Measurements from ENCODE around the gene ABCA2. TPM values are rescaled to one million over a fixed set of nuclear protein-coding genes. Genes with fewer than 3 reads are reported as not detected.

ABCA2 gene
- polyA plus RNA-seq, 1 of the 3 experiments (the other 2 are of a cell fraction) = 34.7 TPM

DNA sequence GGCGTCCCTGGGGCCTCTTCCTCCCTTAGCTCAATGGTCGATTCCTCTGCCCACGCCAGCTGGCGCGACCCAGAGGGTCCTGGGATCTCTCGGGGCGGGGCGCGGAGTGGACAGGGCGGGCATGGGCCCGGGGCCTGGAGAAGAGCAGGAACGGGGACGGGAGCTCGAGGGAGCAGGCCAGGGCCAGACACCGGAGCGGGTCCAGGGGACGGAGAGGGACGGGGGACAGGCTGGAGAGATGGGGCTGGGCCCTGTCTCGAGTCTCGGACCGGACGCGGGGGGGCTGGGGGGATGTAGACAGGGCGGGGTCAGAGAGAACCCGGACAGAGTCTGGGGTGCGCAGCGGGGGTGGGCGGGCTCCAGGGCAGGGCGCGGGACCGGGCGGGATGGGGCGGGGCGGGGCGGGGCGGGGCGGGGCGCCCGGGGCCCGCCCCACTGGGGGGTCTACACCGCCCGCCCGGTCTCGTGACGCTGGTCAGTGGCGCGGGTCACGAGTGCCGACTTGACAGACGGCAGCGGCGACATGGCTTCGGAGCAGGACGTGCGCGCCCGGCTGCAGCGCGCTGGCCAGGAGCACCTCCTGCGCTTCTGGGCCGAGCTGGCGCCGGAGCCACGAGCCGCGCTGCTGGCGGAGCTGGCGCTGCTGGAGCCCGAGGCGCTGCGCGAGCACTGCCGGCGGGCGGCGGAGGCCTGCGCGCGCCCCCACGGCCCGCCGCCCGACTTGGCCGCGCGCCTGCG, 49.1 kb upstream of the ABCA2 start, which contains the start of gene UAP1L1 (continued):
- TF ChIP-seq, protein P1, sequence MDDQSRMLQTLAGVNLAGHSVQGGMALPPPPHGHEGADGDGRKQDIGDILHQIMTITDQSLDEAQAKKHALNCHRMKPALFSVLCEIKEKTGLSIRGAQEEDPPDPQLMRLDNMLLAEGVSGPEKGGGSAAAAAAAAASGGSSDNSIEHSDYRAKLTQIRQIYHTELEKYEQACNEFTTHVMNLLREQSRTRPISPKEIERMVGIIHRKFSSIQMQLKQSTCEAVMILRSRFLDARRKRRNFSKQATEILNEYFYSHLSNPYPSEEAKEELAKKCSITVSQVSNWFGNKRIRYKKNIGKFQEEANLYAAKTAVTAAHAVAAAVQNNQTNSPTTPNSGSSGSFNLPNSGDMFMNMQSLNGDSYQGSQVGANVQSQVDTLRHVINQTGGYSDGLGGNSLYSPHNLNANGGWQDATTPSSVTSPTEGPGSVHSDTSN (IDR thresholded peaks at IDR 0.05) = no peak

DNA sequence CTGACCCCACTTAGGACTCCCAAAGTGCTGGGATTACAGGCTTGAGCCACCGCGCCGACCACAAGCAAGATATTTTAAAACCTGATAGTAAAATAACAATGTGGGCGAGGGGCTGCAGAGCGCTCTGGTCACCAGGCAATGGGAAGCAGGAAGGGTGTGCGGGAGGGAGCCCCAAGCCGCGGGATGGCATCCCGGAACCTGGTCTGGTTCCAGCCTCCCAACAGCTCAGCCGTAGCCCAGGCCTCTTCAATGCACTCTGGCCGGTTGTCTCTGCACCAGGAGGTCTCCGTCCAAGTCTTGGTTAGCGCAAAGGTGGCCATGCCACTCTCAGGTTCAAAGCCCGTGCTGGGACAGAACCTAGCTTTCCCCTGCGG, 48.6 kb upstream of the ABCA2 start:
- Histone ChIP-seq H3K9me3 (no peaks in the 10 kb centered on the region), H3K9me2 (no peaks in the 10 kb centered on the region), H3F3A (replicated peaks; ENCODE audit: insufficient read depth) (peaks cover 7% of the 10 kb centered on the region), H3K27me3 (ENCODE audit: insufficient read depth) (no peaks in the 10 kb centered on the region), H3K79me2 (ENCODE audit: insufficient read depth) (no peaks in the 10 kb centered on the region), H4K20me1 (ENCODE audit: insufficient read depth) (no peaks in the 10 kb centered on the region), H3K36me3 (replicated peaks in 1 of 2; ENCODE audit: control insufficient read depth in 1 of 2, insufficient read depth in 2 of 2, low read length in 1 of 2) (peaks cover 3 to 5% of the 10 kb centered on the region in 2 experiments), H3K4me2 (peak overlapping the region; percentile 54; the same call in 1 of the 2 replicates), H2AFZ (ENCODE audit: low read depth) (peak overlapping the region; percentile 72; the same call in 1 of the 2 replicates), H3K27ac (ENCODE audit: low read depth in 2 of 2, low read length in 1 of 2) (no peak overlapping the region), H3K4me3 (ENCODE audit: low read depth in 2 of 2, low read length in 1 of 2) (peak overlapping the region in 1 of 2 experiments; percentile 27; a peak in 2 of 4 replicates), H3K4me1 (ENCODE audit: control insufficient read depth in 1 of 2, insufficient read depth in 2 of 2, low read depth in 1 of 2, low read length in 1 of 2) (peaks cover 0 to 14% of the 10 kb centered on the region in 2 experiments; a peak in 1 of 4 replicates), H3K9ac (no peak overlapping the region)
- TF ChIP-seq, protein P2, sequence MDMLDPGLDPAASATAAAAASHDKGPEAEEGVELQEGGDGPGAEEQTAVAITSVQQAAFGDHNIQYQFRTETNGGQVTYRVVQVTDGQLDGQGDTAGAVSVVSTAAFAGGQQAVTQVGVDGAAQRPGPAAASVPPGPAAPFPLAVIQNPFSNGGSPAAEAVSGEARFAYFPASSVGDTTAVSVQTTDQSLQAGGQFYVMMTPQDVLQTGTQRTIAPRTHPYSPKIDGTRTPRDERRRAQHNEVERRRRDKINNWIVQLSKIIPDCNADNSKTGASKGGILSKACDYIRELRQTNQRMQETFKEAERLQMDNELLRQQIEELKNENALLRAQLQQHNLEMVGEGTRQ (IDR thresholded peaks at IDR 0.05; ENCODE audit: borderline replicate concordance, low read depth, low read length) = no peak
- TF ChIP-seq, protein P3, sequence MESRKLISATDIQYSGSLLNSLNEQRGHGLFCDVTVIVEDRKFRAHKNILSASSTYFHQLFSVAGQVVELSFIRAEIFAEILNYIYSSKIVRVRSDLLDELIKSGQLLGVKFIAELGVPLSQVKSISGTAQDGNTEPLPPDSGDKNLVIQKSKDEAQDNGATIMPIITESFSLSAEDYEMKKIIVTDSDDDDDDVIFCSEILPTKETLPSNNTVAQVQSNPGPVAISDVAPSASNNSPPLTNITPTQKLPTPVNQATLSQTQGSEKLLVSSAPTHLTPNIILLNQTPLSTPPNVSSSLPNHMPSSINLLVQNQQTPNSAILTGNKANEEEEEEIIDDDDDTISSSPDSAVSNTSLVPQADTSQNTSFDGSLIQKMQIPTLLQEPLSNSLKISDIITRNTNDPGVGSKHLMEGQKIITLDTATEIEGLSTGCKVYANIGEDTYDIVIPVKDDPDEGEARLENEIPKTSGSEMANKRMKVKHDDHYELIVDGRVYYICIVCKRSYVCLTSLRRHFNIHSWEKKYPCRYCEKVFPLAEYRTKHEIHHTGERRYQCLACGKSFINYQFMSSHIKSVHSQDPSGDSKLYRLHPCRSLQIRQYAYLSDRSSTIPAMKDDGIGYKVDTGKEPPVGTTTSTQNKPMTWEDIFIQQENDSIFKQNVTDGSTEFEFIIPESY (IDR thresholded peaks at IDR 0.05; ENCODE audit: borderline replicate concordance, low read depth) = no peak
- no peak for TF ChIP-seq EZH2phosphoT487 (IDR thresholded peaks at IDR 0.05; ENCODE audit: borderline replicate concordance, low read depth)
- no peak for TF ChIP-seq SIN3A (IDR thresholded peaks at IDR 0.05; ENCODE audit: borderline replicate concordance, low read depth, low read length)
- no peak for TF ChIP-seq RXRA (IDR thresholded peaks at IDR 0.05; ENCODE audit: borderline replicate concordance, low read depth)
- TF ChIP-seq GABPA (IDR thresholded peaks at IDR 0.05; ENCODE audit: low read depth) = no peak
- no peak for TF ChIP-seq POLR2AphosphoS5 (IDR thresholded peaks at IDR 0.05; ENCODE audit: low read depth, low read length)
- TF ChIP-seq, protein P4, sequence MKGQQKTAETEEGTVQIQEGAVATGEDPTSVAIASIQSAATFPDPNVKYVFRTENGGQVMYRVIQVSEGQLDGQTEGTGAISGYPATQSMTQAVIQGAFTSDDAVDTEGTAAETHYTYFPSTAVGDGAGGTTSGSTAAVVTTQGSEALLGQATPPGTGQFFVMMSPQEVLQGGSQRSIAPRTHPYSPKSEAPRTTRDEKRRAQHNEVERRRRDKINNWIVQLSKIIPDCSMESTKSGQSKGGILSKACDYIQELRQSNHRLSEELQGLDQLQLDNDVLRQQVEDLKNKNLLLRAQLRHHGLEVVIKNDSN (IDR thresholded peaks at IDR 0.05; ENCODE audit: borderline replicate concordance, low read depth) = no peak
- no peak for TF ChIP-seq MEF2A (IDR thresholded peaks at IDR 0.05; ENCODE audit: borderline replicate concordance, low read depth)
- no peak for TF ChIP-seq SMC3 (IDR thresholded peaks at IDR 0.05; ENCODE audit: low read depth, low read length)
- no peak for TF ChIP-seq TAF1 (IDR thresholded peaks at IDR 0.05; ENCODE audit: borderline replicate concordance, low read depth, low read length)
- no peak for TF ChIP-seq EP300 (IDR thresholded peaks at IDR 0.05; ENCODE audit: borderline replicate concordance in 1 of 2, low read depth in 1 of 2, low read length in 1 of 2)
- no peak for TF ChIP-seq TCF12 (IDR thresholded peaks at IDR 0.05)
- no peak for TF ChIP-seq NRF1 (IDR thresholded peaks at IDR 0.05; ENCODE audit: low read depth, low read length)
- no peak for TF ChIP-seq YY1 (IDR thresholded peaks at IDR 0.05; ENCODE audit: low read depth)
- TF ChIP-seq, protein P5, sequence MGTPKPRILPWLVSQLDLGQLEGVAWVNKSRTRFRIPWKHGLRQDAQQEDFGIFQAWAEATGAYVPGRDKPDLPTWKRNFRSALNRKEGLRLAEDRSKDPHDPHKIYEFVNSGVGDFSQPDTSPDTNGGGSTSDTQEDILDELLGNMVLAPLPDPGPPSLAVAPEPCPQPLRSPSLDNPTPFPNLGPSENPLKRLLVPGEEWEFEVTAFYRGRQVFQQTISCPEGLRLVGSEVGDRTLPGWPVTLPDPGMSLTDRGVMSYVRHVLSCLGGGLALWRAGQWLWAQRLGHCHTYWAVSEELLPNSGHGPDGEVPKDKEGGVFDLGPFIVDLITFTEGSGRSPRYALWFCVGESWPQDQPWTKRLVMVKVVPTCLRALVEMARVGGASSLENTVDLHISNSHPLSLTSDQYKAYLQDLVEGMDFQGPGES (IDR thresholded peaks at IDR 0.05; ENCODE audit: low read depth, low read length) = no peak
- no peak for DNase-seq
- ChIA-PET POLR2A (interaction anchor here (1.3 to 2.6 kb wide), 2 partner anchors 10 to 21 kb away, joined by 3 to 9 read pairs; no protein-coding TSS in a partner anchor), CTCF (interaction anchor here (1.0 to 3.5 kb wide), 12 partner anchors 8 to 162 kb away, joined by 3 to 18 read pairs (median 8); partner anchors contain the start of genes ABCA2, MAN1B1, NPDC1 and TPRN)
- 94% methylated on average over 9 of the region's 15 CpGs for whole genome bisulfite sequencing (ENCODE audit: low lambda C conversion rate)

All from SK-N-SH (cell line).